ENCODE results near the gene PPP2R1A.
A peak's percentile ranks its signal among the peaks of the same experiment; 100 is the strongest.
"Not testable (repeated sequence)": the region's sequence is repeated elsewhere in the genome, so short reads cannot be mapped to it uniquely, and the experiment has no call there.

The PPP2R1A gene

GRCh38 chr19:52200755-52201391, 11.0 kb downstream of the PPP2R1A start:
- DNase-seq = not testable (repeated sequence)

GRCh38 chr19:52206481-52206880, 16.6 kb downstream of the PPP2R1A start:
- no peak for DNase-seq

- no peak for DNase-seq
These were observed 21.4 kb downstream of the PPP2R1A start for GRCh38 chr19:52211203-52211602.

GRCh38 chr19:52211926-52212571, 22.2 kb downstream of the PPP2R1A start:
- no peak for DNase-seq

- DNase-seq = no peak
These were observed 22.9 kb downstream of the PPP2R1A start for GRCh38 chr19:52212572-52213255.

GRCh38 chr19:52214241-52214640, 24.4 kb downstream of the PPP2R1A start:
- no peak for DNase-seq

- no peak for DNase-seq
These were observed 26.5 kb downstream of the PPP2R1A start for GRCh38 chr19:52216401-52216800.

- DNase-seq = no peak
These were observed 27.7 kb downstream of the PPP2R1A start for GRCh38 chr19:52217576-52217975.

GRCh38 chr19:52219611-52220010, 29.8 kb downstream of the PPP2R1A start:
- DNase-seq = no peak

- DNase-seq = no peak
These were observed 31.2 kb downstream of the PPP2R1A start for GRCh38 chr19:52221031-52221430.

GRCh38 chr19:52221831-52222375, 32.1 kb downstream of the PPP2R1A start:
- DNase-seq = no peak

- no peak for DNase-seq
These were observed 34.4 kb downstream of the PPP2R1A start for GRCh38 chr19:52224211-52224610.

- DNase-seq = no peak
These were observed 36.8 kb downstream of the PPP2R1A start for GRCh38 chr19:52226652-52227051.

GRCh38 chr19:52227196-52227940, 37.5 kb downstream of the PPP2R1A start:
- no peak for DNase-seq

- no peak for DNase-seq
These were observed 38.1 kb downstream of the PPP2R1A start for GRCh38 chr19:52227980-52228379.

GRCh38 chr19:52229524-52229923, 39.7 kb downstream of the PPP2R1A start:
- DNase-seq = no peak

- DNase-seq = no peak
These were observed 40.8 kb downstream of the PPP2R1A start for GRCh38 chr19:52230685-52231084.

GRCh38 chr19:52231154-52231910, 41.5 kb downstream of the PPP2R1A start:
- no peak for DNase-seq

- DNase-seq = no peak
These were observed 44.6 kb downstream of the PPP2R1A start for GRCh38 chr19:52234406-52234805.

GRCh38 chr19:52237197-52237596, 47.3 kb downstream of the PPP2R1A start:
- no peak for DNase-seq

- DNase-seq = peak; percentile 60
These were observed 48.0 kb downstream of the PPP2R1A start for GRCh38 chr19:52237771-52238400.

- DNase-seq = no peak
These were observed 54.2 kb downstream of the PPP2R1A start for GRCh38 chr19:52244021-52244420.
